HG03103 (cell line): Measurements from ENCODE around the gene STAM.

Experiments
- ATAC-seq: cut with Tn5 transposase; IDR thresholded peaks from one replicate; pipeline ENCODE4 v1.9.1; 2021; ENCODE audit warnings: low read depth; ENCODE audit not compliant: unreplicated experiment

The STAM gene

DNA sequence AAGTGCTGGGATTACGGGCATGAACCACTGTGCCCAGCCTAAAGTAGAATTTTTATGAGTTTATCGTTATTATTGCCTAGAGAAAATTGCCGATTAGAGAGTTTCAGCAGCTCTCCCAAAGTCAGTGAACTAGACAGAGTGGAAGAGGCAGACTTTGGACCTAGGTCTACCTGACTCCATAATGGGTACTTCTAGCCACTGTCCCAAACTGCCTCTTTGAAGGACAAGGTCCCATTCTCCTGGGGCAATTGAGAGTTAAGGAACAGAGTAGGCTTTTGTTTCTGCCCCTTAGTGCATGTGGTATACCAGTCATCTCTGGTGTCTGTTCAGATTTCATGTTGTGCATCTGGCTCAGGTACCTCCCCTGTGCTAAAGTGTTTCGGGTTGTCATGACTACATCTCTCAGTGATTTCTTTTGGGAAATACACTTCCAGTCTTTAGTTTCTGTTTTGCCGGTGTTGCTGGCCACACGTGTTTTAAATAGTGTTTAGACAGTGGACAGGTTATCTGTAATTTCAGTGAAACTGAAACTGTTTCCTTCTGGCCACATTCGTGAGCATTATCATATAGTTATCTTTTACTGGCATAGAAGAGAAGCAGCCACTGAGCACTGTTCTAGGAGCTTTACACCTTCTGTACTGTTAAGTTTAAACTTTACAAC is 112.7 kb downstream of the STAM start:
- ATAC-seq = peak; percentile 94

DNA sequence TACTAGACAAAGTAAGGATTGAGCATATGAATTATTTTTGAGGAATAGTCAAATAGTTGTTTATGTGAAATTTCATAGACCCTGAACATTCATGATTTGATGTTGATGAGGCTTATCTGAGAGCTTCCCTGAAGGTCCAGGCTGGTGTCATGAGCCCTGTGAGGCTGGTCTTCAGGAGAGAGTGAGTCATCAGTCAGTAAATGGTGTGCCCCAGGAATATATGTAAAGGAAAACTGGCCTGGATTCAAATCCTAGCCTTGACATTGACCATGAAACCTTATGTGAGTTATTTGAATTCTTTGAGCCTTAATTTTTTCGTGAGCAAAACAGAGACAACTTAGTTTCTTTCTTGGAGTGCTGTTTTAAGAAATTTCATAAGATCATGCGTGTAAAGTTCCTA is 114.2 kb downstream of the STAM start:
- ATAC-seq = no peak

DNA sequence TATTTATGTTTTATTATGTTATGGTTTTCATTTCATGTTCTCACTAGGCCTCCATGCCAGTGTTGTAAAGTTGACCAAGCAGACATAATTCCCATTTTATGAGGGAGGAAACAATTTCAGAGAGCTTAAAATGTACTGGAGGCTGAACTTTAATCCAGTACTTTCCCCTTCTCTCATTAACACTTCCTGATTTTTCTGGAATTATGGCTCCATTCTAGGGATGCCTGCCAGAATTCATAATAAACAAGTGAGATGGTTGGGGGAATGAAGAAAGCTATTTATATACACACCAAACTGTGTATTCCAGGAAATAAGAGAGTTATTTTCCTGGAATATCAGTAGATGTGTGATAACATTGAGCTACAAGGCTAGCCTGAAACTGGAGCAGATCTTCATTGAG is 114.9 kb downstream of the STAM start:
- no peak for ATAC-seq

DNA sequence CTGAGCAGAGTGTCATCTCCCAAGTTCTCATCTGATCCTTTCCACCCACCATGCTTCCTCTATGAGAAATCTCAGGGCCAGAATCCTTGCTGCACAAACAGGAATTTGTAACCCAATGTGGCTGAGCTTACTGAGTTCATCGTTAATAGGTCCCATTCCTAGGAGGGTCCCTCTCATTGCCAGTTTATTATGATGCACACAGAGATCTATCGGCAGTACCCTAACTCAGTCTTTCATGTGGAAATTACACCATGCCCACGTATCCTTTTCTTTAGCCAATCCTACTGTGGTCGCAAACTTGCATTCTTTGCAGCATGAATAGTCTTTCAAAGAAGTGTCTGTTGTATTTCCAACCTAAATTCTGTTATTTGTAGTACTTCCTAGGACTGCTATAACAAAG is 120.2 kb downstream of the STAM start:
- ATAC-seq = no peak

DNA sequence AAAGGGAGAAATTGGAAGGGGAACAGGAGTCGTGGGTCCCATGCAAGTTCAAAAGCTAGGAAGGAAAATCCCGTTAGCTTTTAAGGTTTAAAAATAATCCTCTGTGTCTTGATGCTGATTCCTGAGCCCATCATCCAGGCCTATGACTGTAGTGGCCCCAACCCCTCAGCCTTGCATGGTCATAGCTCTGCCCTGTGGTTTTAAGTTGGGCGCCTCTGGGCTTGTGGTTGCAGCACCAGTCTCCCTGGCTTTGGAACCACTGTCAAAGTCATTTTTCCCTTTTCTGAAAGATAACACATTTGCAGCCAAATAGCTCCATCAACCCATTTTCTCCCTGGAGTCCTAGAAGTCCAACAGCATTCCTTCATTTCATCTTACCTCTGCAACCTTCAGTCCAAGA is 121.7 kb downstream of the STAM start:
- no peak for ATAC-seq
